ENCODE measurements around the gene TBL1X. TPM values are rescaled to one million over a fixed set of nuclear protein-coding genes. Genes with fewer than 3 reads are reported as not detected.
A peak's percentile ranks its signal among the peaks of the same experiment; 100 is the strongest.

TBL1X gene
- polyA plus RNA-seq, 3 donors, result 12.5 to 19.5 (median 13.8) TPM

DNA sequence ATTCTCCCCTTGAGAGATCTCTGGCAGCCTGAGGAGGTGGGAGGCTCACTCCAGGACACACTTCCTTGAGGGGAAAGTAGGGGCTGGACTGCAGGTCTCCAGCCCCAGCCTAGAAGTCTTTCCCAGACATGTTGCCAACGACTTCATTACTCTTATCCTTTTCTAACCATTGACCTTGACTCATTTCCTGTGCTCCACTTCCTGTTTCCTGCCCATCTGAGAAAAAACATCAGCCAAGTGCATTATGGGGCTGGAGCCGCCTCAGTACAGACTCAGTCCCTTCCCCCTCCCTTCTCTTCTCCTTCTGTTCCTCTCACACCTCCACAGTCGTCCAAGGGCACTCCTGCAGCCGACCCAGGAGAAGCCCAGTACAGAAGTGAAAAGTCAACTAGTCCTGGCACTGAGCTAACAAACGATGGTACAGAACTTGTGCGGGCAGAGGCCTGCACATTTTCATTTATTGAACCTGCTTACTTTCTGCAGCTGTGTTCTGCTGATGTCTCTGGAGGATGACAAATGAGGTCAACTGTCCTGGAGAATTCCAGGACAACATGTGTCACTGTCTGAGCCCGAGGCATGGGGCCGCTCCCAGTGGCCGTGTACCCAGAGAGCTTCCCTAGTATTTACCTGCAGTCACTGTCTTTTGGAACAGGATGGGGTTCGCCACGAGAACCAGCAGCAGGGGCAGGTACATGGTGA, 280.7 kb downstream of the TBL1X start:
- no peak overlapping the region for H3K9ac ChIP-seq (ENCODE audit: insufficient read depth, low read length, poor library complexity, severe bottlenecking)
- TF ChIP-seq, protein P1, sequence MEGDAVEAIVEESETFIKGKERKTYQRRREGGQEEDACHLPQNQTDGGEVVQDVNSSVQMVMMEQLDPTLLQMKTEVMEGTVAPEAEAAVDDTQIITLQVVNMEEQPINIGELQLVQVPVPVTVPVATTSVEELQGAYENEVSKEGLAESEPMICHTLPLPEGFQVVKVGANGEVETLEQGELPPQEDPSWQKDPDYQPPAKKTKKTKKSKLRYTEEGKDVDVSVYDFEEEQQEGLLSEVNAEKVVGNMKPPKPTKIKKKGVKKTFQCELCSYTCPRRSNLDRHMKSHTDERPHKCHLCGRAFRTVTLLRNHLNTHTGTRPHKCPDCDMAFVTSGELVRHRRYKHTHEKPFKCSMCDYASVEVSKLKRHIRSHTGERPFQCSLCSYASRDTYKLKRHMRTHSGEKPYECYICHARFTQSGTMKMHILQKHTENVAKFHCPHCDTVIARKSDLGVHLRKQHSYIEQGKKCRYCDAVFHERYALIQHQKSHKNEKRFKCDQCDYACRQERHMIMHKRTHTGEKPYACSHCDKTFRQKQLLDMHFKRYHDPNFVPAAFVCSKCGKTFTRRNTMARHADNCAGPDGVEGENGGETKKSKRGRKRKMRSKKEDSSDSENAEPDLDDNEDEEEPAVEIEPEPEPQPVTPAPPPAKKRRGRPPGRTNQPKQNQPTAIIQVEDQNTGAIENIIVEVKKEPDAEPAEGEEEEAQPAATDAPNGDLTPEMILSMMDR (IDR thresholded peaks at IDR 0.05), result no peak
- H3K4me1 ChIP-seq (ENCODE audit: control insufficient read depth in 1 of 2, insufficient read depth in 2 of 2, low read length in 2 of 2), result peaks cover 9 to 11% of the 10 kb centered on the region in 2 donors
- no peaks in the 10 kb centered on the region for H4K20me1 ChIP-seq (ENCODE audit: insufficient read depth, low read length)
- H3K4me3 ChIP-seq (replicated peaks in 1 of 3; ENCODE audit: low read depth in 2 of 3, low read length in 3 of 3), result no peak overlapping the region
- H3K36me3 Mint-ChIP-seq, result no peaks in the 10 kb centered on the region
- no peaks in the 10 kb centered on the region for H3K79me2 ChIP-seq (ENCODE audit: insufficient read depth, low read length)
- no peak overlapping the region for H2AFZ ChIP-seq (ENCODE audit: insufficient read depth, low read depth, low read length, poor library complexity, severe bottlenecking)
- H3K9me3 ChIP-seq (replicated peaks in 1 of 2; ENCODE audit: control insufficient read depth in 1 of 2, insufficient read depth in 1 of 2, low read length in 2 of 2), result peaks cover 5 to 6% of the 10 kb centered on the region in 2 donors
- H3K9me3 Mint-ChIP-seq, result peaks cover 4 to 19% (median 13%) of the 10 kb centered on the region in 7 donors
- peak overlapping the region in 1 of 7 donors; percentile 7 for H3K27ac Mint-ChIP-seq
- intact Hi-C loops (cut with micrococcal nuclease), result no loop called here
- peaks cover 3 to 14% of the 10 kb centered on the region in 2 donors for H3K27me3 ChIP-seq (ENCODE audit: control insufficient read depth in 2 of 2, insufficient read depth in 2 of 2, low read length in 2 of 2)
- no peaks in the 10 kb centered on the region for H3K36me3 ChIP-seq (replicated peaks in 1 of 2; ENCODE audit: control insufficient read depth in 1 of 2, insufficient read depth in 2 of 2, low read length in 2 of 2)
- WGBS (ENCODE audit: insufficient coverage), result 0% methylated on average over 2 of the region's 11 CpGs
- H3K4me1 Mint-ChIP-seq, result peaks cover 20% of the 10 kb centered on the region
- H3K4me2 ChIP-seq (replicated peaks; ENCODE audit: extremely low read depth, low read length, poor library complexity, severe bottlenecking), result no peak overlapping the region
- DNase-seq, result peak; percentile 2 to 11 (median 9)
- peaks cover 9 to 33% (median 12%) of the 10 kb centered on the region in 3 donors for H3K27me3 Mint-ChIP-seq (ENCODE audit: low read depth in 3 of 3)
- peak overlapping the region in 1 of 2 donors; percentile 46 for H3K4me3 Mint-ChIP-seq
- no peak overlapping the region for H3K27ac ChIP-seq (ENCODE audit: low read depth in 1 of 2, low read length in 2 of 2)

GRCh38 chrX:9746148-9746888, 281.5 kb downstream of the TBL1X start:
- H3K27ac Mint-ChIP-seq, result no peak overlapping the region
- DNase-seq, result peak in 2 of 3 donors; percentile 2 to 6
- H2AFZ ChIP-seq (ENCODE audit: insufficient read depth, low read depth, low read length, poor library complexity, severe bottlenecking), result no peak overlapping the region
- no peaks in the 10 kb centered on the region for H4K20me1 ChIP-seq (ENCODE audit: insufficient read depth, low read length)
- no peak overlapping the region for H3K4me2 ChIP-seq (replicated peaks; ENCODE audit: extremely low read depth, low read length, poor library complexity, severe bottlenecking)
- H3K9me3 Mint-ChIP-seq, result peaks cover 4 to 19% (median 13%) of the 10 kb centered on the region in 7 donors
- no peak overlapping the region for H3K27ac ChIP-seq (ENCODE audit: low read depth in 1 of 2, low read length in 2 of 2)
- H3K4me3 Mint-ChIP-seq, result peak overlapping the region in 1 of 2 donors; percentile 69
- no peaks in the 10 kb centered on the region for H3K36me3 Mint-ChIP-seq
- H3K27me3 ChIP-seq (ENCODE audit: control insufficient read depth in 2 of 2, insufficient read depth in 2 of 2, low read length in 2 of 2), result peaks cover 3 to 14% of the 10 kb centered on the region in 2 donors
- H3K9me3 ChIP-seq (replicated peaks in 1 of 2; ENCODE audit: control insufficient read depth in 1 of 2, insufficient read depth in 1 of 2, low read length in 2 of 2), result peaks cover 5 to 6% of the 10 kb centered on the region in 2 donors
- intact Hi-C loops (cut with micrococcal nuclease), result no loop called here
- no CpG with 5 or more reads among the region's 3 CpGs for WGBS (ENCODE audit: insufficient coverage)
- H3K36me3 ChIP-seq (replicated peaks in 1 of 2; ENCODE audit: control insufficient read depth in 1 of 2, insufficient read depth in 2 of 2, low read length in 2 of 2), result no peaks in the 10 kb centered on the region
- peaks cover 9 to 11% of the 10 kb centered on the region in 2 donors for H3K4me1 ChIP-seq (ENCODE audit: control insufficient read depth in 1 of 2, insufficient read depth in 2 of 2, low read length in 2 of 2)
- no peak overlapping the region for H3K9ac ChIP-seq (ENCODE audit: insufficient read depth, low read length, poor library complexity, severe bottlenecking)
- TF ChIP-seq, protein P1 (IDR thresholded peaks at IDR 0.05), result no peak
- no peaks in the 10 kb centered on the region for H3K79me2 ChIP-seq (ENCODE audit: insufficient read depth, low read length)
- H3K4me1 Mint-ChIP-seq, result peaks cover 20% of the 10 kb centered on the region
- H3K4me3 ChIP-seq (replicated peaks in 1 of 3; ENCODE audit: low read depth in 2 of 3, low read length in 3 of 3), result no peak overlapping the region
- H3K27me3 Mint-ChIP-seq (ENCODE audit: low read depth in 3 of 3), result peaks cover 11 to 35% (median 14%) of the 10 kb centered on the region in 3 donors
